SJSA1 (cell line): ENCODE results near the gene HOMER1. TPM values are rescaled to one million over a fixed set of nuclear protein-coding genes. Genes with fewer than 3 reads are reported as not detected.
"Not testable (repeated sequence)": the region's sequence is repeated elsewhere in the genome, so short reads cannot be mapped to it uniquely, and the experiment has no call there.

Experiments
- DNase-seq, 2 experiments: peaks; one replicate each; pipeline ENCODE4 v3.0.0-alpha.2; 2015 to 2020; ENCODE audit warnings: low spot score in 2 of 2, low read depth in 1 of 2
- H3K27ac ChIP-seq: fragments of 250-450 bp; sonication (Bioruptor Pico); 2 replicates; pipeline ENCODE4 v1.5.1; 2020; ENCODE audit warnings: mild to moderate bottlenecking, moderate library complexity
- H3K27me3 ChIP-seq: fragments of 250-450 bp; sonication (Bioruptor Pico); replicated peaks from 2 replicates; pipeline ENCODE4 v1.5.1; 2020; ENCODE audit warnings: mild to moderate bottlenecking, moderate library complexity
- H3K36me3 ChIP-seq: fragments of 250-450 bp; sonication (Bioruptor Pico); 2 replicates; pipeline ENCODE4 v1.5.1; 2020; ENCODE audit warnings: mild to moderate bottlenecking
- H3K4me1 ChIP-seq: fragments of 250-450 bp; sonication (Bioruptor Pico); replicated peaks from 2 replicates; pipeline ENCODE4 v1.6.1; 2021; ENCODE audit warnings: mild to moderate bottlenecking
- H3K4me3 ChIP-seq: fragments of 250-450 bp; sonication (Bioruptor Pico); 2 replicates; pipeline ENCODE4 v1.5.1; 2020; ENCODE audit warnings: mild to moderate bottlenecking
- H3K9me3 ChIP-seq: fragments of 250-450 bp; sonication (Bioruptor Pico); replicated peaks from 2 replicates; pipeline ENCODE4 v1.5.1; 2020; ENCODE audit warnings: mild to moderate bottlenecking
- total RNA-seq: library from RNA; depleted of rRNA; stranded (reverse); fragments of >200 nt; shearing (Covaris generic); gene quantifications from 2 replicates; pipeline ENCODE4 v1.2.3, GENCODE V29; 2014

HOMER1 gene
- total RNA-seq, 1 experiment from 2014 or later = 10.7 TPM

DNA sequence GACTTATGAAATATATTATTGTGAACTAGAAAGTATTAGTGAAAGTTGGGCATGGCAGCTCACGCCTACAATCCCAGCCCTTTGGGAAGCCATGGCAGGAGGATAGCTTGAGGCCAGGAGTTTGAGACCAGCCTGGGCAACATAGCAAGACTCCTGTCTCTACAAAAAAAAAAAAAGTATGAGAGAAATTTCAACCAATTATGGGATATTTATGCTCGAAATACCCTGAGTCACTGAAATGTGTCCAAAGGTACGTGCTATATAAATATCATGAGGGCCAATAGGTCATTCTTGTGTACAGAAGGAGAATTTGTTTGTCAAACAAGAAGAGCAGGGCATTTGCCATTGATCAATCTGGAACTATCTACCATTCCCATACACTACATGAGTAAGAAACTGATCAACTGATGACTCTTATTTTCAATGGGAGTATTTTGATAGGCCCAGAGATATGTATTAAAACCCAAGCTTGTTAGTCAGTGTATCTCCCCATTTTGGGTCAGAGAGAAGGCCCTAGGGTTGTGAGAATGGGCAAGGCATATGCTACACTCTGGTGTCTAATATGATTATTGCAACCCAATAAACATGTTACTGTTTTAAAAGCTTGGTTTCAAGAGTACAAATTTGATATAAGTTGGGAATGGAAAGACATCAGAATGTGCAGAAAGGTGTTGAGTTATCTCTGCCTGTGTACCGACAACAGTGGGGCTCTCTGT lies 21.7 kb upstream of the HOMER1 start:
- no peaks in the 10 kb centered on the region for H3K4me1 ChIP-seq
- H3K27ac ChIP-seq = no peak overlapping the region
- no peak for DNase-seq
- no peak overlapping the region for H3K4me3 ChIP-seq
- no peaks in the 10 kb centered on the region for H3K36me3 ChIP-seq
- peaks cover 7% of the 10 kb centered on the region for H3K27me3 ChIP-seq
- H3K9me3 ChIP-seq = no peaks in the 10 kb centered on the region

DNA sequence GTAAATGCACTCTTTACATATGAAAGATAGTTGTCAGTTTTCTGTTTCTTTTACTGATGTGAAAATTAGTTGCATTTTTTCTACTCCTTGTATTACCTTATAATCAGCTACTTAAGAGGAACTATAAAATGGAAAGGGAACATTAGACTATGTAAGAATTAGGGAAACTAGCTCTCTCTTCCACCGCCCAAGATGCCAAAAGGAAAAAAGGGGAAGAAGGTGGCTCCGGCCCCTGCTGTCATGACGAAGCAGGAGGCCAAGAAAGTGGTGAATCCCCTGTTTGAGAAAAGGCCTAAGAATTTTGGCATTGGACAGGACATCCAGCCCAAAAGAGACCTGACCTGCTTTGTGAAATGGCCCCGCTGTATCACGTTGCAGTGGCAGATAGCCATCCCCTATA lies 15.2 kb upstream of the HOMER1 start:
- Histone ChIP-seq H3K36me3 (no peaks in the 10 kb centered on the region), H3K27ac (no peak overlapping the region), H3K9me3 (no peaks in the 10 kb centered on the region), H3K27me3 (no peaks in the 10 kb centered on the region), H3K4me1 (no peaks in the 10 kb centered on the region), H3K4me3 (no peak overlapping the region)
- no peak for DNase-seq

GRCh38 chr5:79527431-79527830 lies 13.5 kb upstream of the HOMER1 start:
- Histone ChIP-seq H3K9me3 (no peaks in the 10 kb centered on the region), H3K27ac (no peak overlapping the region), H3K36me3 (no peaks in the 10 kb centered on the region), H3K4me3 (no peak overlapping the region), H3K4me1 (no peaks in the 10 kb centered on the region), H3K27me3 (no peaks in the 10 kb centered on the region)
- no peak for DNase-seq

DNA sequence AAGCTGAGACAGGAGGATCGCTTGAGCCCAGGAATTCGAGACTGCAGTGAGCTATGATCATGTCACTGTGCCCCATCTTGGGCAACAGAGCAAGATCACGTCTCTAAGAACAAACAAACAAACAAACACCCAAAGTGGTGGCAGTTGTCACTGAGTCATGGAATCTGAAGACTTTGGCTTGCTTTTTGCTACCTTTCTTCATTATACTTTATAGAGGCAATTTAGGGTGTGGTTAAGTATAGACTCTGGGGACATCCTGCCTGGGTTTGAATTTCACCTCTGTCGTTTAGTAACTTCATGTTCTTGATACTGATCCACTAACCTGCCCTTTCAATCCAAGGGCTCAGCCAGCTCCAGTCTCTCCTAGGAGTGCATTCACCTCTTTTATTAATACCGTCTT lies 13.0 kb upstream of the HOMER1 start:
- Histone ChIP-seq H3K9me3 (no peaks in the 10 kb centered on the region), H3K27me3 (no peaks in the 10 kb centered on the region), H3K36me3 (no peaks in the 10 kb centered on the region), H3K27ac (no peak overlapping the region), H3K4me1 (no peaks in the 10 kb centered on the region), H3K4me3 (no peak overlapping the region)
- DNase-seq = no peak

- Histone ChIP-seq H3K36me3 (no peaks in the 10 kb centered on the region), H3K4me1 (no peaks in the 10 kb centered on the region), H3K27ac (no peak overlapping the region), H3K27me3 (no peaks in the 10 kb centered on the region), H3K4me3 (no peak overlapping the region), H3K9me3 (no peaks in the 10 kb centered on the region)
- no peak for DNase-seq
These were observed 12.6 kb upstream of the HOMER1 start for GRCh38 chr5:79526493-79526892.

DNA sequence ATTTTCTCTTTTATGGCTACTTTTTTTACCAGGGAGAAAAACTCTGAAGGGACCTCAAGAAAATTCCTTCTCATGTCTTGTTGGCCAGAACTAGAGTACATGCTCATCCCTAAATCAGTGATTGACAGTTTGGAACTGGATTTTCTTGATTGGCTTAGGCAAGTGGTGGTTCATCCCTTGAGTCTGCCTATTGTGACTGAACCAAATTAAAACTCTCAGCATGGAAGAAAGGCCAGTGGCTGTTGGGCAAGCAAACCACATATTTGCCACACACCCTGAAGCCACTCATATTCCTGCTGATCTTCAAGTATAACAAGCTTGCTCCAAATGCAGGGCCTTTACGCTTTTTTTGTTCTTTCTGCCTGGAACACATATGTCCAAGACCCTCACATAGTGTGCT lies 7.2 kb upstream of the HOMER1 start:
- no peaks in the 10 kb centered on the region for H3K27me3 ChIP-seq
- DNase-seq = no peak
- H3K4me3 ChIP-seq = no peak overlapping the region
- no peaks in the 10 kb centered on the region for H3K36me3 ChIP-seq
- no peaks in the 10 kb centered on the region for H3K4me1 ChIP-seq
- no peaks in the 10 kb centered on the region for H3K9me3 ChIP-seq
- no peak overlapping the region for H3K27ac ChIP-seq

DNA sequence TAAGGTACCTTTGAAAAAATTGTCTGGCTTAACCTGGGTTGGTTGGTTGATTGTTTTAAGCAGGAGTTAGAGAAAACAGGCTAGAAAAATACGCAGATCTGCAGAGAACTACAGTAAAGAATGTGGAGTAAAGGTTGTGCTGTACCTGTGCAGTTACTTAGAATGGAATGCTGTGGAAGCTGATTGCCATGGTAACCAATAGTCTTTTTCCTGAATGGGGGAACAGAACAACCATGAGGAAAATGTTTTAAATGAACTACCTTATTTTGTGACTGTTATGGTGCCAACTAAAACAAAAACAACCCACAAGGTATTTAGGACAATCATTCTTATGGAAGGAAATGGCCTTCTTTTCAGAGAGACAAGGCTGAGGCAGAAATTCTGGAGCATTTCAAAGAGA lies 4.8 kb upstream of the HOMER1 start:
- Histone ChIP-seq H3K36me3 (no peaks in the 10 kb centered on the region), H3K27me3 (no peaks in the 10 kb centered on the region), H3K4me3 (no peak overlapping the region), H3K27ac (no peak overlapping the region), H3K4me1 (no peaks in the 10 kb centered on the region), H3K9me3 (no peaks in the 10 kb centered on the region)
- no peak for DNase-seq

DNA sequence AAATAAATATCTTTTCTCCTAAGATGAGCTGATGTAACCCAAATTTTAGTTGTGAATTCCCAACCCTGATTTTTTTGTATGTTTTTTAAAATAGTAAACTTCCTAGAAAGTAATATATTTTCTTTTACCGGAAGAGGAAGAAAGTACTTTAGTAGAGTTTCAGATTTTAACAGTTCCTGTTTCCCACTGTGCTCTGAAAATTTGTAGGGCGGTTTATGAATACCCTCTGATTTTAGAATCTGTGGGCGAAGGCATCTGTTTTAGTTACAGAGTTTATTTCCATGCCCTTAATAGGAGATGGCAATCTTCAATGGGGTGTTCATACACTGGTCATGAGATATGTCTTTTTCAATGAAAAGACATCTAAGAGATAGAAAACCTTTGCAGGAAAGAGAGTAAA lies 3.7 kb upstream of the HOMER1 start:
- no peak overlapping the region for H3K4me3 ChIP-seq
- DNase-seq = no peak
- H3K4me1 ChIP-seq = no peaks in the 10 kb centered on the region
- no peak overlapping the region for H3K27ac ChIP-seq
- H3K9me3 ChIP-seq = no peaks in the 10 kb centered on the region
- no peaks in the 10 kb centered on the region for H3K27me3 ChIP-seq
- H3K36me3 ChIP-seq = no peaks in the 10 kb centered on the region

- no peak overlapping the region for H3K27ac ChIP-seq
- no peaks in the 10 kb centered on the region for H3K4me1 ChIP-seq
- no peaks in the 10 kb centered on the region for H3K36me3 ChIP-seq
- H3K27me3 ChIP-seq = no peaks in the 10 kb centered on the region
- H3K4me3 ChIP-seq = no peak overlapping the region
- DNase-seq = no peak
- H3K9me3 ChIP-seq = no peaks in the 10 kb centered on the region
These were observed 3.1 kb upstream of the HOMER1 start for GRCh38 chr5:79516986-79517385.

- H3K4me1 ChIP-seq, DNase-seq, H3K4me3 ChIP-seq: not testable (repeated sequence)
These were observed 2.4 kb upstream of the HOMER1 start for GRCh38 chr5:79516331-79516730.

DNA sequence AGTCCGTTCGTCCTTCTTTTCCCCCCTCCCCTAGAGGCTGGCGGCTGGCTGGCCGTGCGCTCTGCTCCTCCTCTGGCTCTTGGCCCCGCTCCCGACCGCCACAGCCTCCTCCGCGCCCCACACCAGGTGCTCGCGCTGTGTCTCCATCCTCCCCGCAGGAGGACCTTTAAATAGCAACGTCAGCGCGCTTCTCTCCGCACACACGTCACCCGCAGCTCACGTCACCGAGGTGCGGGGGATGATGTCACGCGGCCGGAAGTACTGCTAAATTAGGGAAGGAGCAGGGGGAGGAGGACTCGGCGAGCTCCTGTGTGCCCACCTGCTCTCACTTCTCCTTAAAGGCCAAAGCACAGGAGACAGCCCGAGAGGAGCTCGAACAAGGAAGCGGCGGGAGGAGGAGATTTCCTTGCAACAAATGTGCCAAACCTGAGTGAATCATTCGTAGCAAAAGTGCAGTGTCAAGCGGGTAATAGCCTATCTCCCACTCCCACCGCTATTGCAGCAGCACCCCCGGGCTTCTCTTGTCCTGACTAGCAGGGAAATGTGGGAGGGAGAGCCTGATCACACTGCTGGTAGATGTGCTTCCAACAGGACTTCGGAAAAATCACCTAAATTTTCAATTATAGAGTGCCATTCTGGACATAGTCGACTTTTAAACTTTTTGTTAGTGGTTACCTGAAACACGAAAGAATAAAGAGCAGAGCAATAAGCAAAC lies 614 bp upstream of the HOMER1 start:
- Histone ChIP-seq H3K27ac (peak overlapping the region; percentile 67), H3K27me3 (no peaks in the 10 kb centered on the region), H3K36me3 (no peaks in the 10 kb centered on the region), H3K9me3 (no peaks in the 10 kb centered on the region), H3K4me3 (peak overlapping the region; percentile 83), H3K4me1 (peaks cover 7% of the 10 kb centered on the region; the same call in 1 of the 2 replicates)
- DNase-seq = peak; percentile 86 to 89

More at GRCh38 chr5:79516331-79516730, 2.4 kb upstream of the HOMER1 start:
- not testable (repeated sequence) for H3K27ac ChIP-seq, H3K36me3 ChIP-seq, H3K27me3 ChIP-seq, H3K9me3 ChIP-seq

GRCh38 chr5:79513308-79513703 lies 628 bp downstream of the HOMER1 start:
- H3K4me3 ChIP-seq = peak overlapping the region; percentile 83
- DNase-seq = no peak

GRCh38 chr5:79512471-79513307 lies 1.2 kb downstream of the HOMER1 start:
- DNase-seq = peak in 1 of 2 experiments; percentile 41
- Histone ChIP-seq H3K36me3 (no peaks in the 10 kb centered on the region), H3K27ac (no peak overlapping the region), H3K4me3 (peak overlapping the region; percentile 83), H3K9me3 (no peaks in the 10 kb centered on the region), H3K27me3 (no peaks in the 10 kb centered on the region), H3K4me1 (peaks cover 7% of the 10 kb centered on the region; the same call in 1 of the 2 replicates)

More at GRCh38 chr5:79513308-79513703, 628 bp downstream of the HOMER1 start:
- Histone ChIP-seq H3K27me3 (no peaks in the 10 kb centered on the region), H3K36me3 (no peaks in the 10 kb centered on the region), H3K4me1 (peaks cover 7% of the 10 kb centered on the region; the same call in 1 of the 2 replicates), H3K9me3 (no peaks in the 10 kb centered on the region), H3K27ac (peak overlapping the region; percentile 67)

DNA sequence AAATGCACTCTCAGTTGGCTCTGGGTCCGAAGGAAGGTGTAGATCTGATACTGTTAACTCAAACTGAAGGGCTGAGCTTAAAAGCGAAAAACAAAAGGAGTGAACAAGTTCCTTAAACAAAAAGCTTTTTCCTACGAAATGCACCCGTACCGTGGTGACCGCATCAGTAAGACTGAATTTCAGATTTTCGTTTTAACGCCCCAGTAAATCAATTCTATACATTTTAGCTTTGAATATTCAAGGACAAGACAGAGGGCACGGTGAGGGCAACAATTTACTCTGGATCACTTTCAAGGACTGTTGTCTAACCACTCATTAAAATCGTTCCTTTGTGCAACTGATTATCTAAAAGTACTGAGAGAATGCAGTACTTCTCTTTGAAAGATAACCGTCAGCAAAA lies 1.9 kb downstream of the HOMER1 start:
- Histone ChIP-seq H3K9me3 (no peaks in the 10 kb centered on the region), H3K4me3 (peak overlapping the region; percentile 83), H3K27me3 (no peaks in the 10 kb centered on the region), H3K27ac (no peak overlapping the region), H3K36me3 (no peaks in the 10 kb centered on the region), H3K4me1 (peaks cover 7% of the 10 kb centered on the region; the same call in 1 of the 2 replicates)
- no peak for DNase-seq
